ENCODE data around the gene ISG15. TPM values are rescaled to one million over a fixed set of nuclear protein-coding genes. Genes with fewer than 3 reads are reported as not detected.

ISG15 gene
- total RNA-seq, 1 donor from 2014 or later: 97.7 TPM

- Histone ChIP-seq H3K36me3 (ENCODE audit: control insufficient read depth, insufficient read depth, low read length) (peaks cover 5% of the 10 kb centered on the region), H3K27me3 (ENCODE audit: control insufficient read depth, insufficient read depth, low read length) (no peaks in the 10 kb centered on the region), H3K4me3 (ENCODE audit: low read depth, low read length) (no peak overlapping the region)
- no peak for DNase-seq (ENCODE audit: low read depth)
- TF ChIP-seq CTCF (IDR thresholded peaks at IDR 0.05; ENCODE audit: insufficient read depth, low read length, poor library complexity, severe bottlenecking): no peak
Observed at GRCh38 chr1:1047407-1047806, 34.1 kb downstream of the ISG15 start.

DNA sequence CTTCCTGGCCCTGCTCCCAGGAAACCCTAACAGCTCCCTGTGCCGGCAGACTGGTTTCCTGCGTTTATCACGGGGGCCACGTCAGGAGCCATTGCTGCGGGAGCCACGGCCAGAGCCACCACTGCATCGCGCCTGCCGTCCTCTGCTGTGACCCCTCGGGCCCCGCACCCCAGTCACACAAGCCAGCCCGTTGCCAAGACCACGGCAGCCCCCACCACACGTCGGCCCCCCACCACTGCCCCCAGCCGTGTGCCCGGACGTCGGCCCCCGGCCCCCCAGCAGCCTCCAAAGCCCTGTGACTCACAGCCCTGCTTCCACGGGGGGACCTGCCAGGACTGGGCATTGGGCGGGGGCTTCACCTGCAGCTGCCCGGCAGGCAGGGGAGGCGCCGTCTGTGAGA, 34.7 kb downstream of the ISG15 start:
- no peak for DNase-seq (ENCODE audit: low read depth)
- Histone ChIP-seq H3K36me3 (ENCODE audit: control insufficient read depth, insufficient read depth, low read length) (peaks cover 5% of the 10 kb centered on the region), H3K27me3 (ENCODE audit: control insufficient read depth, insufficient read depth, low read length) (no peaks in the 10 kb centered on the region), H3K4me3 (ENCODE audit: low read depth, low read length) (no peak overlapping the region)
- no peak for TF ChIP-seq CTCF (IDR thresholded peaks at IDR 0.05; ENCODE audit: insufficient read depth, low read length, poor library complexity, severe bottlenecking)

- H3K4me3 ChIP-seq (ENCODE audit: low read depth, low read length): no peak overlapping the region
- peaks cover 2% of the 10 kb centered on the region for H3K36me3 ChIP-seq (ENCODE audit: control insufficient read depth, insufficient read depth, low read length)
- DNase-seq (ENCODE audit: low read depth): no peak
- no peak for TF ChIP-seq CTCF (IDR thresholded peaks at IDR 0.05; ENCODE audit: insufficient read depth, low read length, poor library complexity, severe bottlenecking)
- no peaks in the 10 kb centered on the region for H3K27me3 ChIP-seq (ENCODE audit: control insufficient read depth, insufficient read depth, low read length)
Observed at GRCh38 chr1:1048765-1049164, 35.5 kb downstream of the ISG15 start.

- H3K27me3 ChIP-seq (ENCODE audit: control insufficient read depth, insufficient read depth, low read length): no peaks in the 10 kb centered on the region
- no peak overlapping the region for H3K4me3 ChIP-seq (ENCODE audit: low read depth, low read length)
- no peak for DNase-seq (ENCODE audit: low read depth)
- TF ChIP-seq CTCF (IDR thresholded peaks at IDR 0.05; ENCODE audit: insufficient read depth, low read length, poor library complexity, severe bottlenecking): no peak
- H3K36me3 ChIP-seq (ENCODE audit: control insufficient read depth, insufficient read depth, low read length): peaks cover 1% of the 10 kb centered on the region
Observed at GRCh38 chr1:1049318-1050165, 36.2 kb downstream of the ISG15 start.

DNA sequence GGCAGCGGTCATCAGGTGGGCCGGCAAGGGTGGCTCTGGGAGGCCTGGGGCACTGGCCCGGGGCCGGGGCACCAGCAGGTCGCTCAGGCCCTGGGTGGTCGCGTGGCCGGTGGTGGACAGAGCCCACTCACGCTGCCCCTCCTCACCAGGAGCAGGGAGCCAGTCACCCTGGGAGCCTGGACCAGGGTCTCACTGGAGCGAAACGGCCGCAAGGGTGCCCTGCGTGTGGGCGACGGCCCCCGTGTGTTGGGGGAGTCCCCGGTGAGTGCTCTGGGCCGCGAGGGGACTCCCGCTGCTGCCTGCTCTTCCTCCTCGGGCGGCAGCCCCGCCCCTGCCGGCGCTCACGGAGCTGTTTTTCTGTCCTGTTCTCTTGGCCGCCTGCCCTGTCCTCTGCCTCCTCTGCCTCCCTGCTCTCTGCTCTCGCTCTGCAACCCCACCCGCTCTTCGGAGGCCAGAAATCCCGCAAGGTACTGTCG, 37.3 kb downstream of the ISG15 start:
- peaks cover 3% of the 10 kb centered on the region for H3K36me3 ChIP-seq (ENCODE audit: control insufficient read depth, insufficient read depth, low read length)
- no peaks in the 10 kb centered on the region for H3K27me3 ChIP-seq (ENCODE audit: control insufficient read depth, insufficient read depth, low read length)
- TF ChIP-seq CTCF (IDR thresholded peaks at IDR 0.05; ENCODE audit: insufficient read depth, low read length, poor library complexity, severe bottlenecking): no peak
- DNase-seq (ENCODE audit: low read depth): no peak
- H3K4me3 ChIP-seq (ENCODE audit: low read depth, low read length): no peak overlapping the region
